ENCODE data around the gene HSBP1L1. TPM values are rescaled to one million over a fixed set of nuclear protein-coding genes. Genes with fewer than 3 reads are reported as not detected.

Gene HSBP1L1
- total RNA-seq, 1 experiment from 2014 or later: not detected

GRCh38 chr18:79963658-79964329, 649 bp upstream of the HSBP1L1 start:
- Histone ChIP-seq H2BK15ac (ENCODE audit: low read depth, low read length) (no peak overlapping the region), H4K20me1 (ENCODE audit: control insufficient read depth, insufficient read depth, insufficient read length) (peaks cover 3% of the 10 kb centered on the region), H2AK5ac (ENCODE audit: insufficient read length, low read length) (no peak overlapping the region), H4K8ac (replicated peaks; ENCODE audit: insufficient read length, low read depth, low read length) (no peak overlapping the region), H3K4ac (ENCODE audit: low read depth, low read length) (no peak overlapping the region), H3K4me1 (ENCODE audit: insufficient read depth, low read length) (peaks cover 4% of the 10 kb centered on the region; the same call in 1 of the 2 replicates), H2BK5ac (ENCODE audit: insufficient read length, low read length) (no peak overlapping the region), H3K27ac (ENCODE audit: insufficient read length, low read depth, low read length) (no peak overlapping the region), H3K23me2 (ENCODE audit: insufficient read length, low read depth, low read length, poor library complexity, severe bottlenecking) (no peaks in the 10 kb centered on the region), H3K23ac (ENCODE audit: insufficient read length, low read depth, low read length) (no peak overlapping the region), H3K27me3 (ENCODE audit: insufficient read depth, low read length) (peaks cover 32% of the 10 kb centered on the region; the same call in 1 of the 2 replicates), H4K91ac (ENCODE audit: insufficient read length, low read depth, low read length) (no peak overlapping the region), H3K56ac (ENCODE audit: insufficient read length, low read depth, low read length) (no peak overlapping the region), H3K14ac (ENCODE audit: insufficient read depth, low read length) (no peak overlapping the region), H3K79me1 (ENCODE audit: insufficient read depth, low read depth, low read length, poor library complexity, severe bottlenecking) (no peaks in the 10 kb centered on the region), H3K79me2 (ENCODE audit: insufficient read depth, low read length) (no peaks in the 10 kb centered on the region), H3K9ac (ENCODE audit: extremely low read depth, insufficient read length, low read length) (no peak overlapping the region), H2BK120ac (ENCODE audit: low read depth, low read length, poor library complexity, severe bottlenecking) (no peak overlapping the region), H3K9me3 (ENCODE audit: control insufficient read depth, low read depth, low read length) (no peaks in the 10 kb centered on the region), H3K4me2 (ENCODE audit: insufficient read depth, insufficient read length, low read length) (peak overlapping the region; percentile 26), H4K5ac (ENCODE audit: insufficient read length, low read depth, low read length) (no peak overlapping the region), H2AFZ (ENCODE audit: low read length) (no peak overlapping the region), H3K18ac (ENCODE audit: insufficient read length, low read depth, low read length) (no peak overlapping the region), H2BK12ac (ENCODE audit: insufficient read length, low read depth, low read length) (no peak overlapping the region), H3T11ph (ENCODE audit: low read length) (no peak overlapping the region), H2BK20ac (ENCODE audit: low read depth, low read length, poor library complexity, severe bottlenecking) (no peak overlapping the region)
- TF ChIP-seq CTCF (conservative IDR thresholded peaks at IDR 0.05): no peak
- Mint-ChIP-seq H3K9me3 (no peaks in the 10 kb centered on the region; a peak in 1 of 5 replicates), H3K4me1 (peaks cover 34 to 39% of the 10 kb centered on the region in 2 experiments), H3K27me3 (ENCODE audit: low read depth) (peaks cover 72% of the 10 kb centered on the region), H3K36me3 (ENCODE audit: insufficient read depth in 1 of 3, low read depth in 3 of 3) (no peaks in the 10 kb centered on the region), H3K27ac (no peak overlapping the region), H3K4me3 (peak overlapping the region in 1 of 2 experiments; percentile 54; a peak in 2 of 5 replicates)
- WGBS (ENCODE audit: extremely low coverage, insufficient read length, low lambda C conversion rate): no CpG with 5 or more reads among the region's 30 CpGs
- no peak for DNase-seq
